HG02840 (cell line): Measurements from ENCODE around the gene TALDO1.

Experiments
- ATAC-seq: cut with Tn5 transposase; IDR thresholded peaks from one replicate; pipeline ENCODE4 v1.9.1; 2021; ENCODE audit warnings: mild to moderate bottlenecking, moderate library complexity, moderate number of reproducible peaks; ENCODE audit not compliant: unreplicated experiment, low FRiP score

The TALDO1 gene

GRCh38 chr11:796565-797295 lies 49.5 kb downstream of the TALDO1 start:
- ATAC-seq = no peak

GRCh38 chr11:797296-798092 lies 50.2 kb downstream of the TALDO1 start:
- ATAC-seq = peak; percentile 37

- peak; percentile 53 for ATAC-seq
Observed at GRCh38 chr11:798093-798713, 50.9 kb downstream of the TALDO1 start, which contains the start of gene SLC25A22. Gene SLC25A22 (minus strand): TSS chr11:798281. CDS start chr11:795006, 3,275 bp downstream.

DNA sequence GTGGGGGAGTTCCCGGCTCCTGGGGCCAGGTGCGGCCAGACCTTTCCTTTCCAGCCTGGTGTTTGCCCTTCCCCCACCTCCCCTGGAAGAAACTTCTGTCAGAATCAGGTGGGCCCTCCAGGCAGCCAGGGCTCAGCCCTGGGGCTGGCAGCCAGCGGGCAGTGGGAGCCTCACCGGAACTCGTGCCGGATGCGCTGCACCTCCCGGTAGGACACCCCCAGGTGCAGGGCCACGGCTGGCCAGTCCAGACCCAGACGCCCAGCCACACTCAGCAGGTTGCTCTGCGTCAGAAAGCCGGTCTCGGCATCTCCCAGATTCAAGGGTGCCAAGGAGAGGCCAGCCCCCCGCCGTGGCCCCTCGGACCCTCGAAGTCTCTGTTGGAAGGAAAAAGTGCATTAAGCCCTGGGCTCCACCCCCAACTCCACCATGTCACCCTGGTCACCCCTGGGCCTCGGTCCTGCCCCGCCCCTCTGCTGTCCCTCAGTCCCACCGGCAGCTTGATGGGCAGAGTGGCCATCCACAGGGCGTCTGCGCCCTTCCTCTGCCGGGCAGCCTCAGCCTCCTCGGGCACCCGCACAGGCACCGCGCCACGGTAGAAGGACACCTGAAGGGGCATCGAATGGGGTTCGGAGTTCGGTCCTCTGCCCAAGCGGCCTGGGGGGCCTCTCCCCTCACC lies 52.5 kb downstream of the TALDO1 start:
- ATAC-seq = no peak

GRCh38 chr11:800473-800872 lies 53.2 kb downstream of the TALDO1 start:
- ATAC-seq = no peak

- no peak for ATAC-seq
Observed at GRCh38 chr11:801097-801780, 54.0 kb downstream of the TALDO1 start.

DNA sequence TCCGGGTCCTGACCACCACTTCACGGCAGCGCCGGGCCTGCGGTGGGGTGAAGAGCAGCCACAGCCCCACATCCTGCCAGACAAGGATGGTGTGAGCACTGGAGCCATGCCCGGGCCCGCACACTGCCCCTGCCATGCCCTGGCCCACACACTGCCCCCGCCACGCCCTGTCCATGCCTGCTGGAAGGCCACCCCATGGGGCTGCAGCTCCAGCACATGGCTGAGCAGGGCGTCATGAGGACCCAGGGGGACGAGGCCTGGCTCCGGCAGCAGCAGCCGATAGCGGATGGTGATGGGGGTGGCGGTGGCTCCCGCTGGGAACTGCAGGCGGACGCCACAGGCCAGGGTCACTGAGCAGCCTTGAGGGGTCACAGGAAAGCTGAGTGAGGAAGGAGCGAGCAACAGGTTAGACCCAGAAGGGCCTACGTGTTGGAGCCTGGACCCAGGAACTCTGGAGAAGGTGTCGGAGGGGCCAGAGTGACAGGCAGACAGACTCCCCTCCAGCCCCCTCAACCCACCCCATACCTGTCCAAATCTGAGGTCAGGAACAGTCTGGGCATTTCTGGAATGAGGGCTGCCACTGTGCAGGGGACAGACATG lies 54.9 kb downstream of the TALDO1 start:
- no peak for ATAC-seq

DNA sequence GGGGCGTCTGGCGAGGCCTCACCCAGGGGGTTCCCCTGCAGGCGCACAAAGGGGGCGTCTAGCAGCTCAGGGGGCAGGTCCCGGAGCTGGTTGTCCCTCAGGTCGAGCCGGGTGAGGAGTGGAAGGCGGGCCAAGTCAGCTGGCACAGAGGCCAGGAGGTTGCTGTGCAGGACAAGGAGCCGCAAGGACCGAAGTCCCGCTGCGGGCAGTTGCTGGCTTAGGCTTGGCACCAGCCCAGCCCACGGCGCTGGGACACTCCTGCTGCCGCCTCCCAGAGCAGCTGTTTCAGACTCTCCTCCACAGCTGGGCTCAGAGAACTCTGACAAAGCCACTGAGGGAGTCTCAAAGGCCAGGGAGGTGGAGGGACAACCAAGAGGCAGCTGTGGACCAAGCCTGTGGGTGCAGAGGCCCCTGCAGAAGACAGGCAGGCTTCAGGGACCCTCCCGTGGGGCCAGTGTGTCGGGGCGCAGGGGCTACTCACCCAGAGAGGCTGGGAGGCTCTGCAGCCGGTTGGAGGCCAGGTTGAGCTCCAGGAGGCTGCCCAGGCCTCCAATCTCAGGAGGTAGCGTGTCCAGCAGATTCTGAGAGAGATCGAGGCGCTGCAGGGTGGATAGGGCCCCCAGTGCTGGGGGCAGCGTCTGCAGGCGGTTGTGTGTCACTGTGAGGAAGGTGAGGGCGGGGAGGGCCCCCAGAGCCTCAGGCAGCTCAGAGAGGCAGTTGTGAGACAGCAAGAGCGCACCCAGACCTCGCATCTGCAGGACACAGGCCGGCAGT lies 55.6 kb downstream of the TALDO1 start:
- ATAC-seq = no peak

- no peak for ATAC-seq
Observed at GRCh38 chr11:803467-803742, 56.1 kb downstream of the TALDO1 start.

- no peak for ATAC-seq
Observed at GRCh38 chr11:803770-804598, 56.7 kb downstream of the TALDO1 start.

DNA sequence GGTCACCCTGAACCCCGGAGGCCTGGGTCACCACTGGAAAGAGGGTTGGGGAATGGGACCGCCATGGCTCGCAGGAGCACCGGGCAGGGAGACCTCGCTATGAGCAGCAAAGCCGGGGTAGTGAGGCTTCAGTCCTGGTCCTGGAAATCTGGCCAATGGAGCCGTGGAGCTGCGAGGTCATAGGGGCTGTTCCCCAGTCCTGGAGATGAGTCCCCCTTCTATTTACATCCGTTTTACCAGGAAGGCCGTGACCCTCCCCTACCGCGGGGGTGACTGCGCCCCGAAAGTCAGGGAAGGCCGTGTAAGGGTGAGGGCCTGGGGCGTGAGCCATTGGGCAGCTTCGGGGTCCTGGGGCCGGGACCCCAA lies 57.3 kb downstream of the TALDO1 start:
- ATAC-seq = no peak

GRCh38 chr11:808427-809286 lies 61.4 kb downstream of the TALDO1 start:
- no peak for ATAC-seq

DNA sequence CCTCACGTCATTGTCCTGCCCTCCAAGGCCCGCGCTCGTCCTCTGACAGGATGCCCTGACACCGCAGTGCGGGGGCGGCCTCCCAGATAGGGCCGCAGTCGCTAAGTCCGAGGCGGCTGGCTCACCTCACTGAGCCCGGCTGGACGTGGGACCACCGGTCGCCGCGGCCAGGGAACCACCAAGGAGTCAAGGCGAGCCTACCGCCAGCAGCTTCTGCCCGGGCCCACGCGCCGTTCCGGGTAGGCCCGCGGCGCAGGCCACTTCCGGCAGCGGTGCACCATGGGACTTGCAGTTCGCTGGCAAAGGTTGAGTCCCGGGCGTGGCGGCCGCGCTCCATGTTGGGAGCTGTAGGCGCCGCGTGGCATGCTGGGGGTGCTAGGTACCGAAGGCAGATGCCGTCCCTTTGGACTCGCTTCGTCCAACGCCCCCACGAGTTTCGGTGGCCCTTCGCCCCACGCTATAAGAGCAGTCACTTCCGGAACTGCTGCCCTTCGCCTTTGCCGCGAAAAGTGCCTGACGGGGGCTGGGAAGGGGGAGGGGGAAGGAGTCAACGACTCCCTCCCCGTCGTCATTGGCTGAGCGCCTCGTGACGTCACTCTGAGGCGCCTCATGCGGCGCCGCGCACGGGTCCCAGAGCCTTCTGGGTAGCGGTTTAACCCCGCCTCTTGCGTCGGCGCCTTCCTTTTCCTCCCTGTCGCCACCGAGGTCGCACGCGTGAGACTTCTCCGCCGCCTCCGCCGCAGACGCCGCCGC lies 62.2 kb downstream of the TALDO1 start, which contains the start of gene RPLP2:
Gene RPLP2 (plus strand): TSS at position 681 of the 753 bp plus-strand sequence. CDS start 268 bp downstream, outside the sequence.
- ATAC-seq = peak; percentile 74

GRCh38 chr11:810040-810567 lies 62.8 kb downstream of the TALDO1 start:
- ATAC-seq = no peak

- no peak for ATAC-seq
Observed at GRCh38 chr11:811446-812245, 64.4 kb downstream of the TALDO1 start.

DNA sequence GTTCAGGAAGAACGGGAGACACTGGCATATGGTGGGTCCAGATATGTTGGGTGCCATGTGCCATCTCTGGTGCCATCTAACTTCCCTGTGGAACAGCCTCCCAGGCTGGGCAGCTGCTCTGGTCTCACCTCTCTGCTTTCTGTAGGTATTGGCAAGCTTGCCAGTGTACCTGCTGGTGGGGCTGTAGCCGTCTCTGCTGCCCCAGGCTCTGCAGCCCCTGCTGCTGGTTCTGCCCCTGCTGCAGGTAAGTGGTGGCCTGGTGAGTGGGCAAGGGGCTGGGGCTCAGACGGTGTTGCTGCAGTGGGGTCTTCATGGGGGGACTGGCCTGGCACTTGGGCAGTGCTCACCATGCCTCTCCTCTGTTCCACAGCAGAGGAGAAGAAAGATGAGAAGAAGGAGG lies 65.1 kb downstream of the TALDO1 start:
- no peak for ATAC-seq
